Mesenchymal stem cell (in vitro differentiated cells and primary cell): ENCODE measurements around the gene R3HDM4. TPM values are rescaled to one million over a fixed set of nuclear protein-coding genes. Genes with fewer than 3 reads are reported as not detected.
A peak's percentile ranks its signal among the peaks of the same experiment; 100 is the strongest.

Source experiments
- DNase-seq: peaks from one replicate; pipeline ENCODE4 v3.0.0-alpha.2; 2013
- H2AFZ ChIP-seq: one replicate; pipeline ENCODE4 v1.6.1; 2013; ENCODE audit warnings: low read depth, mild to moderate bottlenecking, control low read depth, inconsistent platforms, low read length, moderate library complexity
- H2AK5ac ChIP-seq: 2 replicates; pipeline ENCODE4 v1.6.1; 2013; ENCODE audit warnings: low read length, moderate library complexity, mild to moderate bottlenecking, inconsistent platforms; ENCODE audit not compliant: severe bottlenecking
- H2BK120ac ChIP-seq: one replicate; pipeline ENCODE4 v1.6.1; 2013; ENCODE audit warnings: low read depth, mild to moderate bottlenecking, inconsistent platforms, low read length, moderate library complexity
- H2BK12ac ChIP-seq, 2 experiments: one replicate each; pipeline ENCODE4 v1.6.1; 2013; ENCODE audit warnings: inconsistent platforms in 2 of 2, low read length in 2 of 2, mild to moderate bottlenecking in 2 of 2, moderate library complexity in 2 of 2, control low read depth in 1 of 2
- H2BK15ac ChIP-seq: one replicate; pipeline ENCODE4 v1.6.1; 2013; ENCODE audit warnings: mild to moderate bottlenecking, low read depth, inconsistent platforms; ENCODE audit not compliant: poor library complexity, severe bottlenecking
- H2BK5ac ChIP-seq: 2 replicates; pipeline ENCODE4 v1.6.1; 2013; ENCODE audit warnings: low read depth, mild to moderate bottlenecking, low read length, control low read depth, inconsistent platforms; ENCODE audit not compliant: poor library complexity, severe bottlenecking
- H3K14ac ChIP-seq, 2 experiments: one replicate each; pipeline ENCODE4 v1.6.1; 2013; ENCODE audit warnings: inconsistent platforms in 2 of 2, low read length in 2 of 2, control low read depth in 1 of 2, mild to moderate bottlenecking in 1 of 2, moderate library complexity in 1 of 2
- H3K18ac ChIP-seq, 2 experiments: one replicate each; pipeline ENCODE4 v1.6.1; 2013; ENCODE audit warnings: inconsistent platforms in 2 of 2, low read length in 2 of 2, control low read depth in 1 of 2, low read depth in 1 of 2, mild to moderate bottlenecking in 1 of 2
- H3K23ac ChIP-seq, 2 experiments: one replicate each; pipeline ENCODE4 v1.6.1; 2013; ENCODE audit warnings: inconsistent platforms in 2 of 2, low read length in 2 of 2, mild to moderate bottlenecking in 2 of 2, moderate library complexity in 2 of 2, control low read depth in 1 of 2
- H3K27ac ChIP-seq: 2 replicates; pipeline ENCODE4 v1.5.1; 2013; ENCODE audit warnings: mild to moderate bottlenecking, moderate library complexity, low read length, control low read depth, inconsistent platforms; ENCODE audit not compliant: poor library complexity, severe bottlenecking
- H3K27me3 ChIP-seq, 2 experiments: 2 replicates each; pipeline versions ENCODE4 v1.6.1 to v1.7.0; 2013; ENCODE audit warnings: low read length in 2 of 2, mild to moderate bottlenecking in 2 of 2, moderate library complexity in 2 of 2, control low read depth in 1 of 2, inconsistent platforms in 1 of 2; ENCODE audit not compliant: control insufficient read depth in 1 of 2, insufficient read depth in 1 of 2
- H3K36me3 ChIP-seq, 2 experiments: 2 replicates each; pipeline versions ENCODE4 v1.6.1 to v1.7.0; 2013; ENCODE audit warnings: low read length in 2 of 2, control low read depth in 1 of 2, inconsistent platforms in 1 of 2, low read depth in 1 of 2, mild to moderate bottlenecking in 1 of 2; ENCODE audit not compliant: insufficient read depth in 2 of 2, control insufficient read depth in 1 of 2
- H3K4ac ChIP-seq, 2 experiments: one replicate each; pipeline ENCODE4 v1.6.1; 2013; ENCODE audit warnings: inconsistent platforms in 2 of 2, low read length in 2 of 2, mild to moderate bottlenecking in 2 of 2, moderate library complexity in 2 of 2, control low read depth in 1 of 2, low read depth in 1 of 2
- H3K4me1 ChIP-seq: 2 replicates; pipeline ENCODE4 v1.6.1; 2013; ENCODE audit warnings: low read depth, low read length, control low read depth; ENCODE audit not compliant: control insufficient read depth, insufficient read depth
- H3K4me2 ChIP-seq: 2 replicates; pipeline ENCODE4 v1.6.1; 2013; ENCODE audit warnings: low read length, mild to moderate bottlenecking, inconsistent platforms; ENCODE audit not compliant: poor library complexity, severe bottlenecking
- H3K4me3 ChIP-seq, 2 experiments: 2 replicates each; pipeline versions ENCODE4 v1.5.1 to v1.7.0; 2013; ENCODE audit warnings: low read length in 2 of 2, mild to moderate bottlenecking in 2 of 2, control low read depth in 1 of 2, low read depth in 1 of 2; ENCODE audit not compliant: insufficient read depth in 1 of 2
- H3K79me1 ChIP-seq: replicated peaks from 2 replicates; pipeline ENCODE4 v1.6.1; 2013; ENCODE audit warnings: mild to moderate bottlenecking, control low read depth, low read length, inconsistent platforms; ENCODE audit not compliant: poor library complexity, severe bottlenecking
- H3K9ac ChIP-seq: 2 replicates; pipeline ENCODE4 v1.7.0; 2013; ENCODE audit warnings: mild to moderate bottlenecking, low read length, moderate library complexity
- H3K9me3 ChIP-seq: 2 replicates; pipeline ENCODE4 v1.7.0; 2013; ENCODE audit warnings: mild to moderate bottlenecking, low read length; ENCODE audit not compliant: control insufficient read depth
- H4K8ac ChIP-seq: one replicate; pipeline ENCODE4 v1.6.1; 2013; ENCODE audit warnings: inconsistent platforms, mild to moderate bottlenecking, low read length, moderate library complexity
- H4K91ac ChIP-seq: one replicate; pipeline ENCODE4 v1.6.1; 2013; ENCODE audit warnings: mild to moderate bottlenecking, low read length, inconsistent platforms
- WGBS: methylation state at CpG from one replicate; pipeline ENCODE4 v1.1.7; 2013; ENCODE audit warnings: mixed read lengths; 5-methylcytosine and 5-hydroxymethylcytosine counted together
- polyA plus RNA-seq, 2 experiments: library from polyadenylated mRNA; stranded (reverse); fragments of 200-250 nt; gene quantifications; one replicate each; pipeline ENCODE4 v1.2.3, GENCODE V29; 2013

The R3HDM4 gene
- polyA plus RNA-seq (2013, experiment 1 of 2): 68.0 TPM
- polyA plus RNA-seq (2013, experiment 2 of 2): 67.1 TPM

DNA sequence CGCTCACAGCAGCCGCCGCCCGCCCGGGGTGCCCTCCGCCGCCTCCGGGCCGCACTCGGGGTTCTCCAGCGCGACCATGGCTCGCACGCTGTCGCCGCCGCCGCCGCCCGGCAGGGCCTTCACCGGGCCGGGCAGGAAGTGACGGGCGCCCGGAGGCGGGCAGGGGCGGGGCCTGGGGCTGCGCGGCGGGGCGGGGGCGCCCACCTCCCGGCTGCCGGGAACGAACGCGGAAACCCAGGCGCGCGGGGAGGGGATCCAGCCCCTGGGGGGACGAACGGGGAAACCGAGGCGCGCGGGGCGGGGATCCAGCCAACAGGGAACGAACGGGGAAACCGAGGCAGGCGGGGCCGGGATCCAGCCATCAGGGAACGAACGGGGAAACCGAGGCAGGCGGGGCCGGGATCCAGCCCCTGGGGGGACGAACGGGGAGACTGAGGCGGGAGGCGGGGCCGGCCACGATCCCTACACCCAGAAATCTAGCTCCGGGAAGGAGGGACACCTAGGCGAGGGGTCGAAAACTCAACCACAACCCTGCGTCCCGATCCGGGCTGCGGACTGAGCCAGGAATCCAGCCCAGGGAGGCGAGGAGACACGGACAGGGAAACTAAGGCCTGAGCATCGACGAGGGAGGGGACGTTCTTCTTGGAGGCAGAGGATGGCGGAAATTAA lies at the start of gene R3HDM4:
Gene R3HDM4, minus strand, starts transcription at position 140 of the 669 bp plus-strand sequence. Its CDS starts 62 bp downstream, at position 78.
- Histone ChIP-seq H3K9ac (peak within 1 kb of the TSS; percentile 88), H3K4me1 (peaks cover 35% of the 10 kb centered on the region), H2AFZ (peak within 1 kb of the TSS; percentile 82), H3K79me1 (no peaks in the 10 kb centered on the region), H3K4ac (peak within 1 kb of the TSS; percentile 93 to 97), H3K9me3 (no peaks in the 10 kb centered on the region), H3K36me3 (peaks cover 0 to 14% of the 10 kb centered on the region in 2 experiments), H3K4me3 (peak within 1 kb of the TSS; percentile 78), H3K4me2 (peak within 1 kb of the TSS; percentile 97), H2BK120ac (peak within 1 kb of the TSS; percentile 93), H3K14ac (peak within 1 kb of the TSS; percentile 74 to 95), H4K8ac (peak within 1 kb of the TSS; percentile 99), H3K27me3 (peaks cover 12 to 17% of the 10 kb centered on the region in 2 experiments), H3K27ac (no peak within 1 kb of the TSS), H3K18ac (peak within 1 kb of the TSS; percentile 92 to 94), H3K23ac (peak within 1 kb of the TSS in 1 of 2 experiments; percentile 85), H4K91ac (peak within 1 kb of the TSS; percentile 95), H2AK5ac (peak within 1 kb of the TSS; percentile 80), H2BK5ac (peak within 1 kb of the TSS; percentile 50), H2BK12ac (peak within 1 kb of the TSS in 1 of 2 experiments; percentile 29), H2BK15ac (peak within 1 kb of the TSS; percentile 86)
- WGBS: 4% methylated on average over 56 of the region's 76 CpGs
- DNase-seq: peak; percentile 68

DNA sequence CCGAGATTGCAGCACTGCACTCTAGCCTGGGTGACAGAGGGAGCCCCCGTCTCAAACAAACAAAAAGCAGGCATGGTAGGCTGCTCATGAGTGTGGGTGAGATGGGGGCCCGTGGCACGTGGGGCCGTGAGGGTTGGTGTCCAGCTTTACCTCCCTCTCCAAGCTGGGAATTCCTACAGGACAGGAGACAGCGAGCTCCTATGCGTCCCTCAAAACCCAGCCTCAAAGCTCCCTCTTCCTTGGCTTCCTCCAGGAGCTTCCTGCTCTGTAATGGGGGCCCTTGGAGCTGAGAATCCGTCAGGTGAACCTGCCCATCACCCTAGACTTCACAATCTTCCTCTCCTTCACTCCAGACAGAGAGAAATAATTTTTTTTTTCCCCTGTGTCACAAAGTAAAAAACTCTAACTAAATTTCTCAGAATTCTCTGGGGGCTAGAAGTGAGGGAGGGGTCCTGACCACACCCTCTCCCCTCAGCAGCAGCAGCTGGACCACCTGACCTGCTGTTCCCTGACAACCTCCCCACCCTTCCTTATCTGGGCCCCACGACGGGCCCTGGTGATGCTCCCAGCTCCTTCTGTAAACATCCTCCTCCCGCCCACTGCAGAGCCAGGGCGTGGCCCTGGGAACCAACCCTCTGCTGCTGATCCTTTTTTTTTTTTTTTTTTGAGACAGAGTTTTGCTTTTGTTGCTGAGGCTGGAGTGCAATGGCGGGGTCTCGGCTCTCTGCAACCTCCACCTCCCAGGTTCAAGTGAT lies 49.0 kb upstream of the R3HDM4 start:
- peak overlapping the region; percentile 52 for H4K8ac ChIP-seq

DNA sequence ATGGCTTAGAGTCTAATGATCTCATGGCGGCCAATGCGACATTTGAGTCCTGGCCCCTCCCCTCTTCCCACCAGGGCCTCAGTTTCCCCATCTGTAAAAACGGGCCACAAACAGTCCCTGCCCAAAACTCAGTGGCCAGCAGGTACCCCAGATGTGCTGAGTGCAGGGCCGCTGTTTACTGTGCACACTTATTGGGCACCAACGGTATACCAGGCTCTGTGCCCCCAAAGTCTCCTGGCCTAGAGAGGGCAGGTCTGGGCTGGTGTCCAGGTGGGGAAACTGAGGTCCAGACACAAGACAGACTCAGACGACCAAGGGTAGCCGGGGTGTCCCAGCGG lies 47.6 kb upstream of the R3HDM4 start:
- H3K36me3 ChIP-seq: peaks cover 46 to 71% of the 10 kb centered on the region in 2 experiments
- H2BK15ac ChIP-seq: peak overlapping the region; percentile 86
- H3K4me2 ChIP-seq: no peak overlapping the region
- H3K23ac ChIP-seq: peak overlapping the region in 1 of 2 experiments; percentile 34
- peak overlapping the region; percentile 92 for H4K91ac ChIP-seq
- peak overlapping the region in 1 of 2 experiments; percentile 39 for H3K14ac ChIP-seq
- H2AK5ac ChIP-seq: no peak overlapping the region
- H2AFZ ChIP-seq: no peak overlapping the region
- DNase-seq: no peak
- H3K18ac ChIP-seq: peak overlapping the region; percentile 85 to 96
- no peak overlapping the region for H3K27ac ChIP-seq
- peaks cover 20% of the 10 kb centered on the region for H3K79me1 ChIP-seq
- H2BK12ac ChIP-seq: peak overlapping the region; percentile 59 to 85
- WGBS: 77% methylated on average over 8 of the region's 8 CpGs
- peak overlapping the region; percentile 75 to 82 for H3K4ac ChIP-seq
- peaks cover 67% of the 10 kb centered on the region for H3K4me1 ChIP-seq
- H3K27me3 ChIP-seq: no peaks in the 10 kb centered on the region
- H3K9ac ChIP-seq: no peak overlapping the region
- H2BK120ac ChIP-seq: peak overlapping the region; percentile 88
- no peaks in the 10 kb centered on the region for H3K9me3 ChIP-seq
- H3K4me3 ChIP-seq: no peak overlapping the region
- peak overlapping the region; percentile 78 for H4K8ac ChIP-seq
- no peak overlapping the region for H2BK5ac ChIP-seq

More for the DNA sequence above, 49.0 kb upstream of the R3HDM4 start:
- no peak overlapping the region for H3K4me3 ChIP-seq
- H3K79me1 ChIP-seq: peaks cover 24% of the 10 kb centered on the region
- peak overlapping the region; percentile 82 for H2AK5ac ChIP-seq
- H3K9ac ChIP-seq: no peak overlapping the region
- H2BK120ac ChIP-seq: peak overlapping the region; percentile 39
- H3K4me2 ChIP-seq: no peak overlapping the region
- H3K4me1 ChIP-seq: peaks cover 54% of the 10 kb centered on the region
- peak; percentile 83 for DNase-seq
- H2BK5ac ChIP-seq: no peak overlapping the region
- no peak overlapping the region for H3K27ac ChIP-seq
- H2BK15ac ChIP-seq: peak overlapping the region; percentile 60
- H2AFZ ChIP-seq: no peak overlapping the region
- H3K36me3 ChIP-seq: peaks cover 54 to 82% of the 10 kb centered on the region in 2 experiments
- H3K4ac ChIP-seq: peak overlapping the region; percentile 43 to 77
- H4K91ac ChIP-seq: peak overlapping the region; percentile 65
- H3K27me3 ChIP-seq: no peaks in the 10 kb centered on the region
- H3K18ac ChIP-seq: peak overlapping the region; percentile 85 to 92
- no peaks in the 10 kb centered on the region for H3K9me3 ChIP-seq
- peak overlapping the region; percentile 45 to 60 for H2BK12ac ChIP-seq
- H3K23ac ChIP-seq: peak overlapping the region in 1 of 2 experiments; percentile 70
- peak overlapping the region in 1 of 2 experiments; percentile 76 for H3K14ac ChIP-seq
- 48% methylated on average over 10 of the region's 14 CpGs for WGBS

GRCh38 chr19:960020-960419 lies 47.0 kb upstream of the R3HDM4 start:
- no peak overlapping the region for H2AK5ac ChIP-seq
- WGBS: 83% methylated on average over 12 of the region's 12 CpGs
- H3K27me3 ChIP-seq: no peaks in the 10 kb centered on the region
- peak overlapping the region; percentile 88 for H2BK120ac ChIP-seq
- peaks cover 73% of the 10 kb centered on the region for H3K4me1 ChIP-seq
- peak overlapping the region in 1 of 2 experiments; percentile 37 for H3K4ac ChIP-seq
- H2BK12ac ChIP-seq: peak overlapping the region; percentile 26 to 59
- DNase-seq: no peak
- H3K23ac ChIP-seq: no peak overlapping the region
- no peak overlapping the region for H2BK15ac ChIP-seq
- H3K4me2 ChIP-seq: no peak overlapping the region
- no peak overlapping the region for H3K27ac ChIP-seq
- no peak overlapping the region for H2AFZ ChIP-seq
- peak overlapping the region; percentile 18 to 85 for H3K18ac ChIP-seq
- H2BK5ac ChIP-seq: no peak overlapping the region
- peak overlapping the region; percentile 92 for H4K91ac ChIP-seq
- peak overlapping the region in 1 of 2 experiments; percentile 9 for H3K14ac ChIP-seq
- H3K9ac ChIP-seq: no peak overlapping the region
- H3K36me3 ChIP-seq: peaks cover 41 to 66% of the 10 kb centered on the region in 2 experiments
- H4K8ac ChIP-seq: peak overlapping the region; percentile 27
- no peak overlapping the region for H3K4me3 ChIP-seq
- H3K9me3 ChIP-seq: no peaks in the 10 kb centered on the region
- peaks cover 20% of the 10 kb centered on the region for H3K79me1 ChIP-seq
